ENCODE data around the gene MASTL.

DNA sequence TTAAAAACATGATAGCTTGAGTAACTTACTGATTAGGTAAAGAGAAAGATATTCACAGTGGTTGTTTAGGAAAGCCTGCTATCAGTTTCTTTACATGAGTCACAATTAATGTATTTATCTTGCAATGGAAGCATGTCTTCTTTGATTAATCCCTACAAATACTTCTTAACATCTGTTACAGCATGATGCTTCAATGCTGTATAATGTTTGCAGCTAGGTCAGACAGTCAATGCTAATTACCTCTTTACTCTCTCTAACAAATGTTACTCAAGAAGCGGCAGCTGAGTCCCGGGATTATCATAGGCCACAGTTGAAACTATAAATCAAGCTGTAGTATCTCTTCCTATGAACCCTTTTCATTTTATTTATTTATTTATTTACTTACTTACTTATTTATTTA is 52.2 kb downstream of the MASTL start:
- TF ChIP-seq, protein P1, sequence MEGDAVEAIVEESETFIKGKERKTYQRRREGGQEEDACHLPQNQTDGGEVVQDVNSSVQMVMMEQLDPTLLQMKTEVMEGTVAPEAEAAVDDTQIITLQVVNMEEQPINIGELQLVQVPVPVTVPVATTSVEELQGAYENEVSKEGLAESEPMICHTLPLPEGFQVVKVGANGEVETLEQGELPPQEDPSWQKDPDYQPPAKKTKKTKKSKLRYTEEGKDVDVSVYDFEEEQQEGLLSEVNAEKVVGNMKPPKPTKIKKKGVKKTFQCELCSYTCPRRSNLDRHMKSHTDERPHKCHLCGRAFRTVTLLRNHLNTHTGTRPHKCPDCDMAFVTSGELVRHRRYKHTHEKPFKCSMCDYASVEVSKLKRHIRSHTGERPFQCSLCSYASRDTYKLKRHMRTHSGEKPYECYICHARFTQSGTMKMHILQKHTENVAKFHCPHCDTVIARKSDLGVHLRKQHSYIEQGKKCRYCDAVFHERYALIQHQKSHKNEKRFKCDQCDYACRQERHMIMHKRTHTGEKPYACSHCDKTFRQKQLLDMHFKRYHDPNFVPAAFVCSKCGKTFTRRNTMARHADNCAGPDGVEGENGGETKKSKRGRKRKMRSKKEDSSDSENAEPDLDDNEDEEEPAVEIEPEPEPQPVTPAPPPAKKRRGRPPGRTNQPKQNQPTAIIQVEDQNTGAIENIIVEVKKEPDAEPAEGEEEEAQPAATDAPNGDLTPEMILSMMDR (IDR thresholded peaks at IDR 0.05; ENCODE audit: low read depth, low read length) = no peak
- TF ChIP-seq EZH2phosphoT487 (IDR thresholded peaks at IDR 0.05; ENCODE audit: low read depth) = no peak
